Body of pancreas (tissue), 4 donors: Measurements from ENCODE around the gene MARCHF4.

Source experiments
- POLR2A ChIP-seq, 3 donors: fragments of 450-650 bp; IDR thresholded peaks; one replicate each; pipeline ENCODE4 v1.6.1; 2016; ENCODE audit warnings: antibody characterized with exemption in 3 of 3, mild to moderate bottlenecking in 2 of 3
- TF ChIP-seq, protein P1 (sequence below), 7 experiments: fragments of 450-650 bp in 4 of 7; fragments of 200-600 bp in 3 of 7; sonication (generic) in 3 of 7; IDR thresholded peaks; one replicate each; pipeline ENCODE4 v1.5.1; 2016 to 2019; ENCODE audit warnings: antibody characterized with exemption in 7 of 7

DNA sequence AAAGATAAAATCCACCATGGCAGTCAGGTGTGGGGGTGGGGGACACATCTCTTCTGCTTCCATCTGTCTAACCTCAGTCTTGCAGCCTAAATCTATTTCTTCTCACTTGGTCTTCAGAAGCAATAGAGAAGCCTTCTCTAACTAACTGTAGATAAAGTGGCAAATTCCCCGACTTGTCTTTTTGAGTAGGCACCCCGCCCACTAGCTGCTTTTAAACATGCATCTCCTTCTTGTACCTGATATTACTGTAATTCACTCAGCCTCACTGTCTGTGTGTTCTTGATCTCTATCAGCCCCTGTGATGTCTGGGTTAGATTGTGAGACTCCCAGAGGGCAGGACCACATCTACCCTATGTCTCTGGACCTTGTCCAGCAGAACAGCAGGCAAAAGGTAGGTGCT lies 6.8 kb downstream of the MARCHF4 start:
- no peak for TF ChIP-seq POLR2A (IDR thresholded peaks at IDR 0.05)
- TF ChIP-seq, protein P1, sequence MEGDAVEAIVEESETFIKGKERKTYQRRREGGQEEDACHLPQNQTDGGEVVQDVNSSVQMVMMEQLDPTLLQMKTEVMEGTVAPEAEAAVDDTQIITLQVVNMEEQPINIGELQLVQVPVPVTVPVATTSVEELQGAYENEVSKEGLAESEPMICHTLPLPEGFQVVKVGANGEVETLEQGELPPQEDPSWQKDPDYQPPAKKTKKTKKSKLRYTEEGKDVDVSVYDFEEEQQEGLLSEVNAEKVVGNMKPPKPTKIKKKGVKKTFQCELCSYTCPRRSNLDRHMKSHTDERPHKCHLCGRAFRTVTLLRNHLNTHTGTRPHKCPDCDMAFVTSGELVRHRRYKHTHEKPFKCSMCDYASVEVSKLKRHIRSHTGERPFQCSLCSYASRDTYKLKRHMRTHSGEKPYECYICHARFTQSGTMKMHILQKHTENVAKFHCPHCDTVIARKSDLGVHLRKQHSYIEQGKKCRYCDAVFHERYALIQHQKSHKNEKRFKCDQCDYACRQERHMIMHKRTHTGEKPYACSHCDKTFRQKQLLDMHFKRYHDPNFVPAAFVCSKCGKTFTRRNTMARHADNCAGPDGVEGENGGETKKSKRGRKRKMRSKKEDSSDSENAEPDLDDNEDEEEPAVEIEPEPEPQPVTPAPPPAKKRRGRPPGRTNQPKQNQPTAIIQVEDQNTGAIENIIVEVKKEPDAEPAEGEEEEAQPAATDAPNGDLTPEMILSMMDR (IDR thresholded peaks at IDR 0.05), result no peak
